Measurements from ENCODE around the gene PCBP3. TPM values are rescaled to one million over a fixed set of nuclear protein-coding genes. Genes with fewer than 3 reads are reported as not detected.

The PCBP3 gene
- total RNA-seq, 2 experiments from 2014 or later: 1.3 to 1.4 TPM

DNA sequence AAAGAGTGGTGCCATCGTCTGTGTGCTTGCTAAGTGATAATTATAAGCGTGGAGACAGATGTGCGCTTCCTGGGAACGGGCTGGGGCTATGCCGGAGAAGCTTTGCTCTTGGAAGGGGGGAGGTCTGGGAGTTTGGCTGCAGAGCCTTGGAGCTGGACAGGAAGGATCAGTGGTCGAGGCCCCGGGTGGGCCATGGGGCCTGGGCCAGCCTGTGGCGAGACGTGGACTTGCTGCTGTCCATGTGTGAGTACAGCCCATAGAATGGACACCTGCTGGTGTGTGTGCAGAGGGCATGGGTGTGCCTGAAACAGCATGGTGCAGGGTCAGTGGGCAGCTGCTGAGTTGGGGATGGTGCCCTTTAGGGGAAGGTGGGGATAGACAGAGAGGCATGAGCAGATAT is 121.3 kb downstream of the PCBP3 start:
- no peaks in the 10 kb centered on the region for H3K36me3 Mint-ChIP-seq (ENCODE audit: low read depth)
- peak overlapping the region; percentile 71 for H3K27ac Mint-ChIP-seq
- ChIA-PET CTCF (no interaction called here), POLR2A (no interaction called here)
- DNase-seq (no peak), ATAC-seq (no peak)
- no peak overlapping the region for H3K4me3 Mint-ChIP-seq
- H3K27me3 Mint-ChIP-seq (ENCODE audit: low read depth): no peaks in the 10 kb centered on the region
- no peaks in the 10 kb centered on the region for H3K9me3 Mint-ChIP-seq (ENCODE audit: insufficient read depth)
- peaks cover 31% of the 10 kb centered on the region for H3K4me1 Mint-ChIP-seq (ENCODE audit: low read depth)

DNA sequence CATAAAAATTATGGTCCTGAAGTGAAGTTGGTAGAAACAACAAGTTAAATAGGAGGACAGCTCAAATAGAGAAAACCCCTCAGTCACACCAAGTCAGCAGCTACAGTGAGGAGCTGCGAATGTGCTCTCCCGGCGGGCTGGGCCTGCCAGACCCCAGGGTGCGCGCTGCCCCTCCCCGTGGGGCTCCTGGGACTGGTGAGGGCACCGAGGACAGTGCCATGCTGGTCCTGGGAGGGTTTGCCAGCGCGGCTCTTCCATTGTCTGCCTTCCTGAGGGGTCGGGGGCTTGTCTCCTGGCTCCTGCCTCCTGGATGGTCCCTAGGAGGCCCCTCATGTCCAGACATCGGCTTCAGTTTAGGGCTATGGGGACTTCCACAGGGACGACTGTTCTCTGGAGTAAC is 121.8 kb downstream of the PCBP3 start:
- H3K36me3 Mint-ChIP-seq (ENCODE audit: low read depth): no peaks in the 10 kb centered on the region
- H3K4me1 Mint-ChIP-seq (ENCODE audit: low read depth): peaks cover 31% of the 10 kb centered on the region
- H3K4me3 Mint-ChIP-seq: no peak overlapping the region
- ChIA-PET CTCF (no interaction called here), POLR2A (no interaction called here)
- H3K27ac Mint-ChIP-seq: peak overlapping the region; percentile 71
- ATAC-seq (no peak), DNase-seq (no peak)
- no peaks in the 10 kb centered on the region for H3K27me3 Mint-ChIP-seq (ENCODE audit: low read depth)
- H3K9me3 Mint-ChIP-seq (ENCODE audit: insufficient read depth): no peaks in the 10 kb centered on the region

DNA sequence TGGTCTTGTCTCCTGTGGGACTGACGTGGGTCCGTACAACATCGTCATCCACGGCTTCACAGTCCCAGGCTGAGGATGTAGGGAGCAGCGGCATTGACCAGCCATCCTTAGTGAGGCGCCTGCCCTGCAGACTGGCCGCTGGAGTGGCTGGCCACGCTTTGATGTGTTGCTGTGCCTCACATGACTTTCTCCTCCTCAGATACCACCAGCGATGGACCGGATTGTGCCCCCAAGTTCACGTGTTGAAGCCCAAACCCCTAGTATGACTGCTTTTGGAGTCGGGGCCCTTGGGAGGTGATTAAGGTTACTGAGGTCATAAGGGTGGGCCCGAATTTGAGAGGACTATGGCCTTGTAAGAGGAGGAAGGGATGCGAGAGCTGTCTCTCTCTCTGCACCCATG is 122.5 kb downstream of the PCBP3 start:
- Mint-ChIP-seq H3K27ac (peak overlapping the region; percentile 82), H3K4me3 (no peak overlapping the region), H3K9me3 (ENCODE audit: insufficient read depth) (no peaks in the 10 kb centered on the region), H3K27me3 (ENCODE audit: low read depth) (no peaks in the 10 kb centered on the region), H3K4me1 (ENCODE audit: low read depth) (peaks cover 31% of the 10 kb centered on the region), H3K36me3 (ENCODE audit: low read depth) (no peaks in the 10 kb centered on the region)
- ATAC-seq: no peak
- no peak for DNase-seq
- ChIA-PET POLR2A (no interaction called here), CTCF (no interaction called here)

DNA sequence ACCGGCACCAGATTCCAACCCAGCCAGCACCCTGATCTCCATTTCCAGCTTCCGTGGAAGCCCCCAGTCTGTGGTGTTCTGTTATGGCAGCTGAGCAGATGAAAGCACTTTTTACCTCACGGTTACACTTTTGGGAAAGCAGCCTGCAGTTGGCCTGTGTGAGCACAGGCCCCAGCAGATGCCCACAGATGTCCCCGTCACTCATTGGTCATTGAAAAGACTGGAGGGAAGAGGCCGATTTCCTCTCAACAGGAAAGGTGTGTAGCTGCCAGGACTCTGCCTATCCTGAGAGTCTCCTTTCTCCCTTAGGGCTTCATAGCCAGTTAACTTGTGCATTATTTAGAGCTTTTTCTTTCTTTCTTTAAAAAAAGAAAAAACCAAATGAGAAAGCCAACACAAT is 123.0 kb downstream of the PCBP3 start:
- H3K4me3 Mint-ChIP-seq: no peak overlapping the region
- ChIA-PET CTCF (no interaction called here), POLR2A (no interaction called here)
- no peaks in the 10 kb centered on the region for H3K27me3 Mint-ChIP-seq (ENCODE audit: low read depth)
- peak overlapping the region; percentile 82 for H3K27ac Mint-ChIP-seq
- H3K4me1 Mint-ChIP-seq (ENCODE audit: low read depth): peaks cover 31% of the 10 kb centered on the region
- ATAC-seq: no peak
- no peaks in the 10 kb centered on the region for H3K36me3 Mint-ChIP-seq (ENCODE audit: low read depth)
- no peak for DNase-seq
- H3K9me3 Mint-ChIP-seq (ENCODE audit: insufficient read depth): no peaks in the 10 kb centered on the region

DNA sequence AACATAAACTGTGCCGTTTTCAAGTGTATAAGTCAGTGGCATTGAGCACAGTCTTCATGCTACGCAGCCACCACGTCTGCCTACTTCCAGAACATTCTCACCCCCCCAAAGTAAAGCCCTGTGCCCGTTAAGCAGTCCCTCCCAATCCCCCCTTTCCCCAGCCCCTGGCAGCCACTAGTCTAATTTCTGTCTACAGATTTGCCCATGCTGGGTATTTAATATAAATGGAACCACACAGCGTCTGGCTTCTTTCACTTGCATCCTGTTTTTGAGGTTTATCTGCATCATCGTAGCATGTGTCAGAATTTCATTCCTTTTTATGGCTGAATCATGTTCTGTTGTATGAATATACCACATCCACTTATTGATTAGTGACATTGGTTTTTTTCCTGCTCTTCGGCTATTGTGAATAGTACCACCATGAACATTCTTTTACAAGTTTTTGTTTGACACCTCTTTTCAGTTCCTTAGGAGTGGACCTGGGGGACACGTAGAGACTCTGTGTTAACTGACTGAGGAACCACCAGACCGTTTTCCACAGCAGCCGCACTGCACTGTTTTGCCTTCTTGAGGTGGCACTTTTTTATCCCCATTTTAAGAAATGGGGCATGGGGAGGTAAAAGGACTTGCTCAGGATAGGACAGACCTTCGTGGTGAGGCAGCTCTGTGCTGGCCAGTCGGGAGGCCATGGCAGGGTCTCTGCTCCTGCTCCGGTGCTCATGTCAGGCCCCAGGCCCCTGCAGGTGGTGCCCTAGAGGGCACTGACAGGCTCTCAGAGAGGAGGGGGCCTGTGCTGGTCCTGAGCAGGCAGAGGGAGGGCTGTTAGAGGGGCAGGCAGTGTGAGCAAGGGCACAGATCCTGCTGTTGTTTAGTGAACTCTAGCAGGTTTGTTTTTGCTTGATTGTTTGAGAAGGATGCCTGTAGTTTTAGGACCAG is 123.8 kb downstream of the PCBP3 start:
- DNase-seq (peak; percentile 45), ATAC-seq (peak; percentile 71)
- Mint-ChIP-seq H3K4me3 (peak overlapping the region; percentile 30), H3K4me1 (ENCODE audit: low read depth) (peaks cover 31% of the 10 kb centered on the region), H3K27ac (peak overlapping the region; percentile 82), H3K36me3 (ENCODE audit: low read depth) (no peaks in the 10 kb centered on the region), H3K27me3 (ENCODE audit: low read depth) (no peaks in the 10 kb centered on the region), H3K9me3 (ENCODE audit: insufficient read depth) (no peaks in the 10 kb centered on the region)
- POLR2A ChIA-PET: no interaction called here
- CTCF ChIA-PET: no interaction called here

DNA sequence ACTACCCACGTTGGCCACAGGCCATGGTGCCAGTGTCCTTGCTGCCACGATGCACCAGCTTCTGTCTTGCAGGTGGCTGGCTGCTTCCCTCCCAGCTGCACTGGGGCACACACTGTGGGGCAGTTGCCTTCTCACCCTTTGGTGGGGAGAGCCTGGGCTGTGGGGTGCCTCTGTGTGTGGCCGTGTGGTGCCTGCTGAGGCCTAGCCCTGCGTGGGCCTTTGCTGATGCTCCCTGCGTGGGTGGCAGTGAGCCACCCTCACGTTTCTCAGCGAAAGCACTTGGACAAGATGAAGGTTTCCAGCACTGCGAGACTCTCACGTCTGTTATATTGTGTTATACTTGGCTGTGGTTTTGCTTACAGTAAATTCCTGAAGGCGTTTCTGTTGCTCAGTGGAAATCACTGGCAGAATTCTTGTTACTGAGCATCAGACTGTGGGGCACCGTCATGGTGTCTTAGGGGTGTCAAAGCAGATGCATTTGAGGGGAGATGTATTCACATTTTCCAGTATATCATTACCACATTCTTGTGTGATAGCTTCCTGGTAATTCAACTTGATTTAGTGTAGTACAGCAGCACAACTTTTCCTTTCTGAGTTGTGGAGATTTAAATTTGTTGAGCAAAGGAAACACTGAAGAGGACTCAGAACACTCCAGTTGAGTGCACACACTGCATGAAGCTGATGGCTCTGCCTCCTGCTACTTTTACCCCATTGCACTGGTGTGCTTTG is 124.7 kb downstream of the PCBP3 start:
- no peaks in the 10 kb centered on the region for H3K27me3 Mint-ChIP-seq (ENCODE audit: low read depth)
- H3K4me1 Mint-ChIP-seq (ENCODE audit: low read depth): peaks cover 31% of the 10 kb centered on the region
- H3K27ac Mint-ChIP-seq: peak overlapping the region; percentile 82
- H3K4me3 Mint-ChIP-seq: no peak overlapping the region
- ATAC-seq: peak; percentile 42
- ChIA-PET POLR2A (no interaction called here), CTCF (interaction anchor here (0.9 to 1.5 kb wide), 2 partner anchors 27 to 28 kb away, joined by 3 to 4 read pairs; no protein-coding TSS in a partner anchor)
- no peak for DNase-seq
- no peaks in the 10 kb centered on the region for H3K9me3 Mint-ChIP-seq (ENCODE audit: insufficient read depth)
- no peaks in the 10 kb centered on the region for H3K36me3 Mint-ChIP-seq (ENCODE audit: low read depth)

DNA sequence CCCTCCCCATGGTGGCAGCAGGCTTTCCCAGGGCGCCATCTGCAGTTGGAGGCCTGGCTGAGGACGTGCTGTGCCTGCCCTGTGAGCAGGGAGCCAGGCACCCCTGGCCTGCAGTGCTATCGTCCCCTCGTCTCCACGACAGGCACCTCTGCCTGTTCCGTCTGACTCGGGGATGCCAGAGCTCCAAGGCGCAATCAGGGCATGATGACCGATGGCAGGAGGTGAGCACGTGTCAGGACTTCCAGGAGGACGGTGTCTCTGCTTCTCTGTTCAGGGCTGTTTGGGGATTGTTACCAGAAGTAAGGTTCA is 125.2 kb downstream of the PCBP3 start:
- Mint-ChIP-seq H3K36me3 (ENCODE audit: low read depth) (no peaks in the 10 kb centered on the region), H3K4me3 (no peak overlapping the region), H3K9me3 (ENCODE audit: insufficient read depth) (no peaks in the 10 kb centered on the region), H3K27me3 (ENCODE audit: low read depth) (no peaks in the 10 kb centered on the region), H3K4me1 (ENCODE audit: low read depth) (peaks cover 31% of the 10 kb centered on the region), H3K27ac (no peak overlapping the region)
- ChIA-PET CTCF (interaction anchor here (0.9 to 1.5 kb wide), 2 partner anchors 27 to 29 kb away, joined by 3 to 4 read pairs; no protein-coding TSS in a partner anchor), POLR2A (no interaction called here)
- no peak for DNase-seq
- ATAC-seq: peak; percentile 39

DNA sequence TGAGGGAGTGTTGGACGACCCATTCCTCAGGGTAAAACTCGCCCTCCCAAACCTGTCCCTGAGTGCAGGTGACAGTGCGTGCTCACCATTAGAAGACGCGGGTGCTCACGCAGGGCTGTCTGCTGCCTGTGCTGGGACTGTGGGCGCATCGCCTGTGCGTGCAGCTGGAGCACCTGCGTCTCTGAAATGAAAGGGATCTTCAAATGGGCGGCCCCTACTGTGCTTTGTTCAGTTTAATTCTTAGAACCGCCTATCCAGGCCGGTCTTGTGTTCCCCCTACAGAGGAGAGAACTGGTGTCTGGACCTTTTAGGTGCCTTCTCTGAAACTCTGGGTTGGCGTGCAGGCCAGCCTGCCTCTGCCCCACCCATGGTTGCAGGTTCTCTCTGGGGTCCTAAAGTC is 125.8 kb downstream of the PCBP3 start:
- ATAC-seq: no peak
- Mint-ChIP-seq H3K27me3 (ENCODE audit: low read depth) (peaks cover 2% of the 10 kb centered on the region), H3K4me1 (ENCODE audit: low read depth) (peaks cover 31% of the 10 kb centered on the region), H3K9me3 (ENCODE audit: insufficient read depth) (no peaks in the 10 kb centered on the region), H3K36me3 (ENCODE audit: low read depth) (no peaks in the 10 kb centered on the region), H3K27ac (peak overlapping the region; percentile 16), H3K4me3 (no peak overlapping the region)
- DNase-seq: no peak
- CTCF ChIA-PET: interaction anchor here (0.9 to 1.5 kb wide), 2 partner anchors 28 to 29 kb away, joined by 3 to 4 read pairs; no protein-coding TSS in a partner anchor
- POLR2A ChIA-PET: no interaction called here

DNA sequence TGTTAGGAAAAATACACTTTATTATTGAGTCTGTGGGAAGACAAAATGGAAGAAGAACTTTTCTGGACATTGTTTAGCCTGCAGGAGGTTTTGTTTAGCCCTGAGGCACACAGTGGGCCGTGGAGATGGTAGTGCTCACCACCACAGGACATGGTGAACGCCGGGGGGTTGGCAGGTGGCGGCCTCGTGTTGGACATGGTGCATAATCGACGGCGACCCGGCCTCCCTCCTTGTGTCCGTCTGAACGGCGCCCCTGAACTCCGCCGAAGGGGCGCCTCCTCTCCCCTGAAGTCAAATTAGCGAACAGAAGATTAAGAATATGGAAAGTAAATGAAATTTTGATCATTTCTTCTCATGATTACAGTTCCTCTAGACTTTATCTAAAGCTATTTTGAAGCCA is 126.4 kb downstream of the PCBP3 start:
- DNase-seq (no peak), ATAC-seq (no peak)
- Mint-ChIP-seq H3K9me3 (ENCODE audit: insufficient read depth) (no peaks in the 10 kb centered on the region), H3K27ac (no peak overlapping the region), H3K27me3 (ENCODE audit: low read depth) (peaks cover 2% of the 10 kb centered on the region), H3K36me3 (ENCODE audit: low read depth) (no peaks in the 10 kb centered on the region), H3K4me3 (no peak overlapping the region), H3K4me1 (ENCODE audit: low read depth) (peaks cover 31% of the 10 kb centered on the region)
- CTCF ChIA-PET: no interaction called here
- POLR2A ChIA-PET: no interaction called here

DNA sequence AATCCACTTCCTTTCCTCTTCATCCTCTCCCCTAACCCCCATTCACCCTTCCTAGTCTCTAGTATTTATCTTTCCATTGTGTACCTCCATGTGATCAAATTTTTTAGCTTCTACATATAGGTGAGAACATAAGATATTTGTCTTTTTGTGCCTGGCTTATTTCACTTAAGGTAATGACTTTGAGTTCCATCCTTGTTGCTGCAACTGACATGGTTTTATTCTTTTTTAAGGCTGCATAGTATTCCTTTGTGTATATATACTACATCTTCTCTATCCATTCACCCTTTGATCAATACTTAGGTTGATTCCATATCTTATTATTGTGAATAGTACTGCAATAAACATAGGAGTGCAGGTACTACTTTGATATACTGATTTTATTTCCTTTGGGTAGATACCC is 128.7 kb downstream of the PCBP3 start:
- Mint-ChIP-seq H3K27ac (no peak overlapping the region), H3K4me3 (no peak overlapping the region), H3K9me3 (ENCODE audit: insufficient read depth) (peaks cover 7% of the 10 kb centered on the region), H3K4me1 (ENCODE audit: low read depth) (peaks cover 21% of the 10 kb centered on the region), H3K36me3 (ENCODE audit: low read depth) (no peaks in the 10 kb centered on the region), H3K27me3 (ENCODE audit: low read depth) (peaks cover 9% of the 10 kb centered on the region)
- no peak for ATAC-seq
- POLR2A ChIA-PET: no interaction called here
- no peak for DNase-seq
- CTCF ChIA-PET: interaction anchor here (1.0 kb wide), 1 partner anchor 294 kb away, joined by 3 read pairs; no protein-coding TSS in a partner anchor

DNA sequence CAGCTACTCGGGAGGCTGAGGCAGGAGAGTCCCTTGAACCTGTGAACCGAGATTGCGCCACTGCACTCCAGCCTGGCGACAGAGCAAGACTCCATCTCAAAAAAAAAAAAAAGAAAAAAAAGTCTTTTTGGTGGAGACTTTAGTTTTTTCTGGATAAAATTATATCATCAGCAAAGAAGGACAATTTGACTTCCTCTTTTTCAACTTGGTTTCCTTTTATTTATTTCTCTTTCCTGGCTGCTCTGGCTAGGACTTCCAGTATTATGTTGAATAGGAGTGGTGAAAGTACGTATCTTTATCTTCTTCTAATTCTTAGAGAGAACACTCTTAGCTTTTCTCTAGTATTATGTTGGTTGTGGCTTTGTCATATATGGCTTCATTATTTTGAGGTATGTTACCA is 130.8 kb downstream of the PCBP3 start:
- no peak overlapping the region for H3K4me3 Mint-ChIP-seq

DNA sequence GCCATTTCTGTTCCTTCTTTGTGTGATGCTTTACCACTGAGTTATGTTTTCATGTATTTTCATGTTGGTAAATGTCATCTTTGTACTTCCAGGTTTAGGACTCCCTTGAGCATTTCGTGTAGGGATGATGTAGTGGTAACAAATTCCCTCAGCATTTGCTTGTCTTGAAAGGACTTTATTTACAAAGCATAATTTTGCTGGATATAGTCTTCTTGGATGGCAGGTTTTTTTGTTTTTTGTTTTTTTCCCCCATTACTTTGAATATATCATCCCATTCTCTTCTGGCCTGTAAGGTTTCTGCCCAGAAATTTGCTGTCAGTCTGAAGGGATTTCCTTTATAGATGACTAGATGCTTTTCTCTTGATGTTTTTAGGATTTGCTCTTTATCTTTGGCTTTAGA is 133.4 kb downstream of the PCBP3 start:
- ATAC-seq (no peak), DNase-seq (no peak)
- ChIA-PET POLR2A (no interaction called here), CTCF (no interaction called here)
- Mint-ChIP-seq H3K36me3 (ENCODE audit: low read depth) (no peaks in the 10 kb centered on the region), H3K4me1 (ENCODE audit: low read depth) (no peaks in the 10 kb centered on the region), H3K4me3 (no peak overlapping the region), H3K9me3 (ENCODE audit: insufficient read depth) (peaks cover 20% of the 10 kb centered on the region), H3K27me3 (ENCODE audit: low read depth) (peaks cover 9% of the 10 kb centered on the region), H3K27ac (no peak overlapping the region)

More for the DNA sequence above, 130.8 kb downstream of the PCBP3 start:
- no peaks in the 10 kb centered on the region for H3K36me3 Mint-ChIP-seq (ENCODE audit: low read depth)
- no peak for DNase-seq
- H3K4me1 Mint-ChIP-seq (ENCODE audit: low read depth): no peaks in the 10 kb centered on the region
- POLR2A ChIA-PET: no interaction called here
- ATAC-seq: no peak
- no peak overlapping the region for H3K27ac Mint-ChIP-seq
- peaks cover 9% of the 10 kb centered on the region for H3K27me3 Mint-ChIP-seq (ENCODE audit: low read depth)
- CTCF ChIA-PET: no interaction called here
- peaks cover 20% of the 10 kb centered on the region for H3K9me3 Mint-ChIP-seq (ENCODE audit: insufficient read depth)

Measured in activated CD8-positive, alpha-beta T cell treated with anti-CD3 and anti-CD28 coated beads, Interleukin-2, amount 10 ng/mL, durations not matched to agents 7 days and 5 days (primary cell).